Measurements from ENCODE around the gene MPP2.

MPP2 gene

DNA sequence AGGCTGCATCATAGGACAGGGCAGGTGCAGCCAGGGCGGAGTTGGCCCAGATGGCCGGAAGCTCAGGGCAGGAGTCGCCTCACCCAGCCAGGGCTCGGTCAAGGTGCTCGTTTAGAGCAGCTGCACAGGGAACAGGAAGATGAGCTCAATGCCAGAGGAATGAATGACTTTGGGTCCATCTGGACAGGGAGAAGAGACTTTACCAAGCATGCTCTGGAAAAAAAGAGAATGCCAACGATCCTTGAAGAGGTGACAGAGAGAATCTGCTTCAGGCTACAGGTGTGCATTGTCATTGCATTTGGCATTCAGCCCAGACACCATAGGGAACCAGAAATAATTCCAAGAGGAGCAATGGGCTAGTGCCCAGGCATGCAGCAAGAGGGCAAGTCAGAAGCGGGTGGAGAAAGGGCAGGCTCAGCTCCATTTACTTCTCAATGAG, 67.6 kb downstream of the MPP2 start:
- TF ChIP-seq, protein P1, sequence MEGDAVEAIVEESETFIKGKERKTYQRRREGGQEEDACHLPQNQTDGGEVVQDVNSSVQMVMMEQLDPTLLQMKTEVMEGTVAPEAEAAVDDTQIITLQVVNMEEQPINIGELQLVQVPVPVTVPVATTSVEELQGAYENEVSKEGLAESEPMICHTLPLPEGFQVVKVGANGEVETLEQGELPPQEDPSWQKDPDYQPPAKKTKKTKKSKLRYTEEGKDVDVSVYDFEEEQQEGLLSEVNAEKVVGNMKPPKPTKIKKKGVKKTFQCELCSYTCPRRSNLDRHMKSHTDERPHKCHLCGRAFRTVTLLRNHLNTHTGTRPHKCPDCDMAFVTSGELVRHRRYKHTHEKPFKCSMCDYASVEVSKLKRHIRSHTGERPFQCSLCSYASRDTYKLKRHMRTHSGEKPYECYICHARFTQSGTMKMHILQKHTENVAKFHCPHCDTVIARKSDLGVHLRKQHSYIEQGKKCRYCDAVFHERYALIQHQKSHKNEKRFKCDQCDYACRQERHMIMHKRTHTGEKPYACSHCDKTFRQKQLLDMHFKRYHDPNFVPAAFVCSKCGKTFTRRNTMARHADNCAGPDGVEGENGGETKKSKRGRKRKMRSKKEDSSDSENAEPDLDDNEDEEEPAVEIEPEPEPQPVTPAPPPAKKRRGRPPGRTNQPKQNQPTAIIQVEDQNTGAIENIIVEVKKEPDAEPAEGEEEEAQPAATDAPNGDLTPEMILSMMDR (conservative IDR thresholded peaks at IDR 0.05; ENCODE audit: low read depth, low read length) = no peak
- no peak for DNase-seq (ENCODE audit: low read depth)
- no peak overlapping the region for H3K4me3 ChIP-seq (ENCODE audit: low read length)

GRCh38 chr17:43834106-43834505, 73.2 kb downstream of the MPP2 start:
- no peak for DNase-seq (ENCODE audit: low read depth)
- TF ChIP-seq, protein P1 (conservative IDR thresholded peaks at IDR 0.05; ENCODE audit: low read depth, low read length) = no peak
- H3K4me3 ChIP-seq (ENCODE audit: low read length) = no peak overlapping the region

DNA sequence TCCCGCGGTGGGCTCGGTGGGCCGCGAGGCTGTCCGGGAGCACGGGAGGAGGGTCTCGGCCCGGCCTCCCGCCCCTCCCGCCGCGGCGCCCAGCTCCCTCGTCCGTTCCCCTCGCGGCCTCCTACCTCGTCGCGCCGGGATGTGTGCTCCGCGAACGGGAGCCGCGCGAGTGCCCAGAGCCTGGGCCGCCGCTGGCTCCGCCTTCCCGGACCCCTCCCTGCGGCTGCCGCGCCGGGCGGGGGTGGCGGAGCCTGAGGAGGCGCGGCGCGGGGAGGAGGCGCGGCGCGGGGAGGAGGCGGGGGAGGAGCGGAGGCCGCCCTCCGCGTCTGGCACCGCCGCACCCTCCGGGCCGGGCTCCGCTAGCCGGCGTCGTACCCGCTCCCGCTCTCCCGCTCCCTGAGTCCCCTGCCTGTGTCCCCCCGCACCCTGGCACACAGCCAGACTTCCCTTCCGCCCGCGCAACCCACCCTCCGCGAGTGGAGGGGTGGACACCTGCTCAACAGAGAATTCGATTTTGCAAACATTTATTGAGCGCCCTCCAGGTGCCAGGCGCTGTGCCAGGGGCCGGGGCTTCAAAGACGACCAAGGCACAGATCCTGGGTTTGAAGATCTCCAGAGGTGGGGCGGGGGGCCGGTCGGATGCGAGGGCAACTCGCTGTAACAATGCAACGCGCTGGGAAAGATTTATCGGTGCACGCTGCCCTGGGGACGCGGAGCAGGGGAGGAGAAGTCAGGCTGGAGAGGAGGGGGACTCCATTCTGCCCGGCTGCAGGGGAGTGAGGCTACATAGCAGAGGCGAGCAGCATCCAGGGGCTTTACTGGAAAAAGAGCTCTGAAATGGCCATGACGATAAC, 74.1 kb downstream of the MPP2 start, which contains the start of gene MPP3:
TSS of gene MPP3 (minus strand) at position 171 of the 854 bp plus-strand sequence. CDS start 1,240 bp downstream, outside the sequence.
- DNase-seq (ENCODE audit: low read depth) = no peak
- TF ChIP-seq, protein P1 (conservative IDR thresholded peaks at IDR 0.05; ENCODE audit: low read depth, low read length) = no peak
- H3K4me3 ChIP-seq (ENCODE audit: low read length) = peak within 1 kb of the TSS; percentile 54

- H3K4me3 ChIP-seq (ENCODE audit: low read length) = peak overlapping the region; percentile 53
- DNase-seq (ENCODE audit: low read depth) = no peak
These were observed 75.0 kb downstream of the MPP2 start for GRCh38 chr17:43832168-43832975.

GRCh38 chr17:43831633-43832032, 75.7 kb downstream of the MPP2 start:
- TF ChIP-seq, protein P1 (conservative IDR thresholded peaks at IDR 0.05; ENCODE audit: low read depth, low read length) = no peak
- DNase-seq (ENCODE audit: low read depth) = no peak
- H3K4me3 ChIP-seq (ENCODE audit: low read length) = no peak overlapping the region

More at GRCh38 chr17:43832168-43832975, 75.0 kb downstream of the MPP2 start:
- TF ChIP-seq, protein P1 (conservative IDR thresholded peaks at IDR 0.05; ENCODE audit: low read depth, low read length) = no peak

DNA sequence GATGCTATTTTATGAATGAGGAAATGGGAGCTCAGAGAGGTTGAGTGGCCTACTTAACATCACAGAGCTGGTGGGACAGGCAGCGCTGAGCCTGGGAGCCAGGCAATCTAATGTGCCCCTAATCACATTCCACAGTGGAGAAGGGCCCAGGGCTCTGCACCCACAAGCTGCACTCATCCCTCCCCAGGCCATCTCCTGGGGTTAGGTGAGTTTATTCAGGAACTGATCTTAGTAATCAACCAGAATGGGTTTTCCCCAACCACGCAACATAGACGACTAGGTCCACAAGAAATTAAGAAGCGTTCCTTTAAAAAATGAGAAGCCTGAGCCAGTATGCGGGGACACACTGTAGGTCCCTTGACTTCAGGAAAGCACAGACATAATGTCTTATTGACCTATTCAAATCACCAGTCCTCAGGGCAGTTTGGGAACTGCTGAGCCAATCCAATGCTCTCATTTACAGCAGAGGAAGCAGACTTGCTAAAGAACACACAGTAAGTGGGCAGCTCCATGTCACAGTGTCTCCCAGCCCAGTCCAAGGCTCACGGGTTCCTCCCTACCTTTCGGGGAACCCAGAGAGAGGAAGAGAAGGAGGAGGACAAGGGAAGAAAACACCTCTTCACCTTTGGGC, 76.7 kb downstream of the MPP2 start:
- TF ChIP-seq, protein P1 (conservative IDR thresholded peaks at IDR 0.05; ENCODE audit: low read depth, low read length) = no peak
- no peak overlapping the region for H3K4me3 ChIP-seq (ENCODE audit: low read length)
- DNase-seq (ENCODE audit: low read depth) = no peak

Data from retinal pigment epithelial cell (primary cell).